Trophoblast cell (in vitro differentiated cells and primary cell): ENCODE results near the gene CAPN1.

ENCODE experiments used
- DNase-seq, 2 donors: peaks; one replicate each; pipeline ENCODE4 v3.0.0-alpha.2; 2016
- H2AFZ ChIP-seq: 2 replicates; pipeline ENCODE4 v1.6.1; 2013; ENCODE audit warnings: low read length, moderate library complexity, mild to moderate bottlenecking; ENCODE audit not compliant: insufficient read depth, poor library complexity
- H2AK5ac ChIP-seq: 2 replicates; pipeline ENCODE4 v1.6.1; 2013; ENCODE audit warnings: mild to moderate bottlenecking, low read length
- H2BK120ac ChIP-seq: 2 replicates; pipeline ENCODE4 v1.6.1; 2013; ENCODE audit warnings: low read length, mild to moderate bottlenecking, moderate library complexity; ENCODE audit not compliant: insufficient read depth, poor library complexity
- H2BK12ac ChIP-seq: 2 replicates; pipeline ENCODE4 v1.6.1; 2013; ENCODE audit warnings: mild to moderate bottlenecking, low read length, moderate library complexity
- H2BK5ac ChIP-seq: 2 replicates; pipeline ENCODE4 v1.6.1; 2013; ENCODE audit warnings: low read length, low read depth, moderate library complexity, mild to moderate bottlenecking; ENCODE audit not compliant: poor library complexity
- H3K14ac ChIP-seq: 2 replicates; pipeline ENCODE4 v1.6.1; 2013; ENCODE audit warnings: mild to moderate bottlenecking, low read length
- H3K18ac ChIP-seq: 2 replicates; pipeline ENCODE4 v1.6.1; 2013; ENCODE audit warnings: mild to moderate bottlenecking, low read length
- H3K23ac ChIP-seq: 2 replicates; pipeline ENCODE4 v1.6.1; 2013; ENCODE audit warnings: low read length
- H3K27ac ChIP-seq: 2 replicates; pipeline ENCODE4 v1.5.1; 2013; ENCODE audit warnings: low read depth, mild to moderate bottlenecking, inconsistent platforms, low read length, moderate library complexity
- H3K27me3 ChIP-seq: 2 replicates; pipeline ENCODE4 v1.6.1; 2013; ENCODE audit warnings: inconsistent platforms, mild to moderate bottlenecking, low read length, moderate library complexity; ENCODE audit not compliant: insufficient read depth
- H3K36me3 ChIP-seq, 2 experiments: 1 replicate in 1 of 2; 2 replicates in 1 of 2; pipeline ENCODE4 v1.6.1; 2013; ENCODE audit warnings: low read length in 2 of 2, mild to moderate bottlenecking in 2 of 2, moderate library complexity in 1 of 2; ENCODE audit not compliant: insufficient read depth in 2 of 2, control insufficient read depth in 1 of 2
- H3K4ac ChIP-seq: 2 replicates; pipeline ENCODE4 v1.6.1; 2013; ENCODE audit warnings: low read depth, mild to moderate bottlenecking, low read length, moderate library complexity
- H3K4me1 ChIP-seq, 2 experiments: 1 replicate in 1 of 2; 2 replicates in 1 of 2; pipeline ENCODE4 v1.6.1; 2013; ENCODE audit warnings: low read length in 2 of 2, mild to moderate bottlenecking in 2 of 2, moderate library complexity in 1 of 2; ENCODE audit not compliant: insufficient read depth in 2 of 2, control insufficient read depth in 1 of 2
- H3K4me2 ChIP-seq: 2 replicates; pipeline ENCODE4 v1.6.1; 2013; ENCODE audit warnings: inconsistent platforms, mild to moderate bottlenecking, low read length, moderate library complexity
- H3K4me3 ChIP-seq: 2 replicates; pipeline ENCODE4 v1.5.1; 2013; ENCODE audit warnings: mild to moderate bottlenecking, low read depth, low read length, inconsistent platforms
- H3K79me1 ChIP-seq: one replicate; pipeline ENCODE4 v1.6.1; 2013; ENCODE audit warnings: low read length
- H3K79me2 ChIP-seq: 2 replicates; pipeline ENCODE4 v1.6.1; 2013; ENCODE audit warnings: low read length, mild to moderate bottlenecking; ENCODE audit not compliant: control insufficient read depth, insufficient read depth, poor library complexity
- H3K9ac ChIP-seq: 2 replicates; pipeline ENCODE4 v1.6.1; 2013; ENCODE audit warnings: mild to moderate bottlenecking, low read length
- H3K9me3 ChIP-seq: 2 replicates; pipeline ENCODE4 v1.6.1; 2013; ENCODE audit warnings: low read depth, mild to moderate bottlenecking, control low read depth, inconsistent platforms, low read length; ENCODE audit not compliant: insufficient read depth
- H4K12ac ChIP-seq: 2 replicates; pipeline ENCODE4 v1.6.1; 2013; ENCODE audit warnings: low read depth, mild to moderate bottlenecking, low read length, moderate library complexity
- H4K8ac ChIP-seq: 2 replicates; pipeline ENCODE4 v1.6.1; 2013; ENCODE audit warnings: low read depth, mild to moderate bottlenecking, low read length, moderate library complexity
- H4K91ac ChIP-seq: one replicate; pipeline ENCODE4 v1.6.1; 2013; ENCODE audit warnings: low read depth, mild to moderate bottlenecking, low read length, moderate library complexity
- WGBS: extraction: QIAGEN DNeasy Blood & Tissue Kit; methylation state at CpG from one replicate; pipeline ENCODE4 v1.1.7; 2013; ENCODE audit warnings: missing lambda C conversion rate; ENCODE audit not compliant: insufficient read length, insufficient coverage; ENCODE audit errors: extremely low coverage; 5-methylcytosine and 5-hydroxymethylcytosine counted together

CAPN1 gene

DNA sequence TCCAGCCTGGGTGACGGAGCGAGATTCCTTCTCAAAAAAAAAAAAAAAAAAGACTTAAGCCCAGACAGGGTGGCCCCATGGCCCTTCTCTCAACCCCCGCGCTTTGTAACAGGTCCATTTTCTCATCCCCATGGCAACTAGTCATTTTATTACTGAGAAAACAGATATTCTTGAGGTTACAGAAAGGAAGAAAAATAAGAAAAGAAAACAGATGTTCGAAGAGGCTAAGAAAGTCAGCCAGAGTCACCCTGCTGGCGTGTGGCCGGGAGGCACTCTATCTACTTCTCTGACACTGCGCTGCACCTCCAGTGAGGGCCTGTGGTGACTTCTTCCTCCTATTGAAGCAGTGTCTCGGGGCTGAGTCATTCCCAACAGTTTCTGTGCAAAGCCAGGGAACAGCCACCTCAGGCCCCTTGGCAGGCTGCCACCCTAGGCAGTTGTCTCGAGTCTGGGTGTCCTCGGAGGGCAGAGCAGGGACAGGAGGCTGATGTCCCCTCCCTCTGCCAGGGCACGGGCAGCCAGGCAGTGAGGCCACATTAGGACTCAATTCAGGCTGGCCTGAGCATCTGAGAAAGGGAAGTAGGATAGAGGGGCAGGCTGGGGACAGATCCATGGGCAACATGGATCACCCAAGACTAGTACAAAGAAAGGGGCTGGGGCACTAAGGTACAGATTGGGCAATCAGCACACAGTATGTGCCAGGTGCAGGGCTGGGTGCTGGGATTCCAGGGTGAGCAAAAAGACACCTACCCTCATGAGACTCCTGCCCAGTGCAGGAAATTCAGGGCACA is 31.0 kb upstream of the CAPN1 start:
- H3K4me2 ChIP-seq, result no peak overlapping the region
- no peaks in the 10 kb centered on the region for H3K79me2 ChIP-seq
- no peaks in the 10 kb centered on the region for H3K79me1 ChIP-seq
- no peak overlapping the region for H4K8ac ChIP-seq
- peaks cover 2% of the 10 kb centered on the region for H3K9me3 ChIP-seq
- no peak overlapping the region for H3K4ac ChIP-seq
- WGBS, result no CpG with 5 or more reads among the region's 12 CpGs
- no peak overlapping the region for H3K4me3 ChIP-seq
- H2AFZ ChIP-seq, result no peak overlapping the region
- no peaks in the 10 kb centered on the region for H3K36me3 ChIP-seq
- no peak overlapping the region for H4K91ac ChIP-seq
- no peak overlapping the region for H2AK5ac ChIP-seq
- no peak overlapping the region for H3K14ac ChIP-seq
- H2BK5ac ChIP-seq, result no peak overlapping the region
- no peak overlapping the region for H3K23ac ChIP-seq
- no peak overlapping the region for H3K27ac ChIP-seq
- no peak overlapping the region for H3K18ac ChIP-seq
- no peak overlapping the region for H2BK12ac ChIP-seq
- no peaks in the 10 kb centered on the region for H3K4me1 ChIP-seq
- no peak overlapping the region for H3K9ac ChIP-seq
- no peak overlapping the region for H2BK120ac ChIP-seq
- no peak overlapping the region for H4K12ac ChIP-seq
- peak; percentile 52 to 61 for DNase-seq
- no peaks in the 10 kb centered on the region for H3K27me3 ChIP-seq

DNA sequence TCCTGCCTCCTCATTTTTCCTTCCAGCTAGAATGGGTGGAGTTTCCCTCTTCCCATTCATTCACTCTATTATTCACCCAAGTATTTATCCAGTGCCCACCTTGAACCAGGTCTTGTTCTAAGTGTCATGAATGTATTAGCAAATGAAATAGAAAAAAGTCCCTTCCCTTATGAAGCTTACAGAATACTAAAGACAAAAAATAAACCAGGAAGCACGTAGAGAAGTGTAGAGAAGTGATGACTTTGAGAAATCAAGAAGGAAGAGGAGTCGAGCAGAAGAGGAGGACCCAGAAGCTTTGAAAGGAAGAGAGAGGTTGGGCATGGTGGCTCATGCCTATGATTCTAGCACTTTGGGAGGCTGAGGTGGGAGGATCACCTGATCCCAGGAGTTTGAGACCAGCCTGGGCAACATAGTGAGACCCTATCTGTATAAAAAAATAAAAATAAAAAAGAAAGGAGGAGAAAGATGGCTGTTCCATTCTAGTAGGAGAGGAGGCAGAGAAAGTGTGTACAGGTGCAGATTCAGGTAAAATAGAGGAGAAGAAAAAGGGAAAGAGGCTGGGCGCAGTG is 30.3 kb upstream of the CAPN1 start:
- Histone ChIP-seq H4K12ac (no peak overlapping the region), H3K27ac (no peak overlapping the region), H4K91ac (no peak overlapping the region), H2AFZ (no peak overlapping the region), H4K8ac (no peak overlapping the region), H3K4ac (no peak overlapping the region), H3K23ac (no peak overlapping the region), H3K4me1 (no peaks in the 10 kb centered on the region), H2AK5ac (no peak overlapping the region), H3K9ac (no peak overlapping the region), H2BK5ac (no peak overlapping the region), H3K79me1 (no peaks in the 10 kb centered on the region), H3K14ac (no peak overlapping the region), H3K9me3 (peaks cover 2% of the 10 kb centered on the region), H2BK12ac (no peak overlapping the region), H3K4me3 (no peak overlapping the region), H3K27me3 (no peaks in the 10 kb centered on the region), H3K36me3 (no peaks in the 10 kb centered on the region), H2BK120ac (no peak overlapping the region), H3K18ac (no peak overlapping the region), H3K79me2 (no peaks in the 10 kb centered on the region), H3K4me2 (no peak overlapping the region)
- no peak for DNase-seq
- WGBS, result no CpG with 5 or more reads among the region's 3 CpGs

DNA sequence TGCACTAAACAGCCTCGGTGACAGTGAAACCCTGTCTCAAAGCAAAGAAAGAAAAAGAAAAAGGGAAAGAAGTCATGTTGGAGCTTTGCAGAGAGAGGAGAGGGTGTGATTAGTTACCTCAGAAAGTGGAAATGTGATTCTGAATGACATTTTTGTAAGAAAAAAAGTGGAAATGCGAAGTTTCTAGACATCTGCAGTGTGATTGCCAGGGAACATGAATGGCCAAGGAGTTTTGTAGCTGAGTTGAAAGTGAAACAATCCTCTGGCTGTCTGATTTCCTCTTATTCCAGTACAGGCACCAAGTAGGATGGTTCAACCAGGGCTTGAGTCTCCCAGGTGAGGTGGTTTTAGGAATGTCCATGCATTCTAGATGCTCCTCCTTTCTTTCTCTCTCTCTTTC is 29.6 kb upstream of the CAPN1 start:
- no peaks in the 10 kb centered on the region for H3K27me3 ChIP-seq

DNA sequence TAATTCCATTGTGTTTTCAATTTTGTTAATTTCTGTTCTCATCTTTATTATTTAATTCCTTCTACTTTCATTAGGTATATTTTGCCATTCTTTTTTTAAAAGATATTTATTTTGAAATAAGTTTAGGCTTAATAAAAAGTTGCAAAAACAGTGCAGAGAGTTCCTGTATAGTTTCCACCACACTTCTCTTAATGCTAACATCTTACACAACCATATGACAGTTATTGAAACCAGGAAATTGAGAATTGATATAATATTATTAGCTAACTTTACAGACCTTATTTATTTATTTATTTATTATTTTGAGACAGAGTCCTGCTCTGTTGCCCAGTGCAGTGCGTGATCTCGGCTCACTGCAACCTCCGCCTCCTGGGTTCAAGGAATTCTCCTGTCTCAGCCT is 25.5 kb upstream of the CAPN1 start:
- Histone ChIP-seq H2BK5ac (no peak overlapping the region), H3K36me3 (no peaks in the 10 kb centered on the region), H2AK5ac (no peak overlapping the region), H4K12ac (no peak overlapping the region), H3K4ac (no peak overlapping the region), H3K14ac (no peak overlapping the region), H2BK120ac (no peak overlapping the region), H3K4me3 (no peak overlapping the region), H3K23ac (no peak overlapping the region), H3K9ac (no peak overlapping the region), H3K27ac (no peak overlapping the region), H3K27me3 (no peaks in the 10 kb centered on the region), H3K79me1 (no peaks in the 10 kb centered on the region), H4K8ac (no peak overlapping the region), H3K9me3 (no peaks in the 10 kb centered on the region), H3K4me2 (no peak overlapping the region), H3K79me2 (no peaks in the 10 kb centered on the region), H3K18ac (no peak overlapping the region), H3K4me1 (peaks cover 2% of the 10 kb centered on the region in 2 experiments), H2BK12ac (no peak overlapping the region), H4K91ac (no peak overlapping the region), H2AFZ (no peak overlapping the region)
- DNase-seq, result no peak
- WGBS, result no CpG with 5 or more reads among the region's 3 CpGs

More for the DNA sequence above, 29.6 kb upstream of the CAPN1 start:
- no peak overlapping the region for H4K91ac ChIP-seq
- H3K23ac ChIP-seq, result no peak overlapping the region
- no peak overlapping the region for H3K14ac ChIP-seq
- H3K4me1 ChIP-seq, result no peaks in the 10 kb centered on the region
- no peak overlapping the region for H2BK12ac ChIP-seq
- no peak overlapping the region for H3K4ac ChIP-seq
- no peak for DNase-seq
- no peak overlapping the region for H4K8ac ChIP-seq
- no peaks in the 10 kb centered on the region for H3K79me2 ChIP-seq
- no peaks in the 10 kb centered on the region for H3K9me3 ChIP-seq
- no peaks in the 10 kb centered on the region for H3K79me1 ChIP-seq
- no peak overlapping the region for H3K4me3 ChIP-seq
- H3K27ac ChIP-seq, result no peak overlapping the region
- no peak overlapping the region for H2AK5ac ChIP-seq
- no peak overlapping the region for H3K18ac ChIP-seq
- no CpG with 5 or more reads among the region's 2 CpGs for WGBS
- H2AFZ ChIP-seq, result no peak overlapping the region
- no peak overlapping the region for H3K9ac ChIP-seq
- H2BK5ac ChIP-seq, result no peak overlapping the region
- H3K4me2 ChIP-seq, result no peak overlapping the region
- no peak overlapping the region for H2BK120ac ChIP-seq
- no peaks in the 10 kb centered on the region for H3K36me3 ChIP-seq
- H4K12ac ChIP-seq, result no peak overlapping the region
